Activated CD4-positive, alpha-beta T cell treated with anti-CD3 and anti-CD28 coated beads, Interleukin-2, amount 50 U/mL, for 4 hours (primary cell): ENCODE measurements around the gene ACP7.
"Not testable (repeated sequence)": the region's sequence is repeated elsewhere in the genome, so short reads cannot be mapped to it uniquely, and the experiment has no call there.

Source experiments
- DNase-seq, 2 experiments: peaks; one replicate each; pipeline ENCODE4 v3.0.0-alpha.2; 2020

ACP7 gene

GRCh38 chr19:39110263-39110967, 26.2 kb downstream of the ACP7 start:
- DNase-seq = peak; percentile 72 to 80

- DNase-seq = no peak
Measured at GRCh38 chr19:39111593-39112199, 27.5 kb downstream of the ACP7 start.

GRCh38 chr19:39112338-39112890, 28.2 kb downstream of the ACP7 start:
- no peak for DNase-seq

GRCh38 chr19:39113199-39113598, 29.0 kb downstream of the ACP7 start:
- DNase-seq = no peak

GRCh38 chr19:39115105-39115847, 31.1 kb downstream of the ACP7 start:
- DNase-seq = no peak

- not testable (repeated sequence) for DNase-seq
Measured at GRCh38 chr19:39117023-39117422, 32.9 kb downstream of the ACP7 start.

GRCh38 chr19:39119830-39120229, 35.7 kb downstream of the ACP7 start:
- no peak for DNase-seq

GRCh38 chr19:39122934-39123731, 39.0 kb downstream of the ACP7 start:
- DNase-seq = no peak

GRCh38 chr19:39124136-39124764, 40.1 kb downstream of the ACP7 start:
- DNase-seq = no peak

- DNase-seq = no peak
Measured at GRCh38 chr19:39125199-39125553, 41.0 kb downstream of the ACP7 start.

- DNase-seq = peak; percentile 93 to 95
Measured at GRCh38 chr19:39125554-39126311, 41.6 kb downstream of the ACP7 start, which contains the start of gene PAK4. PAK4 (plus strand) TSS chr19:39125786; CDS start chr19:39169554, 43,768 bp downstream.

- DNase-seq = no peak
Measured at GRCh38 chr19:39126312-39127187, 42.4 kb downstream of the ACP7 start.

GRCh38 chr19:39127812-39128515, 43.8 kb downstream of the ACP7 start:
- DNase-seq = no peak

GRCh38 chr19:39128516-39129079, 44.4 kb downstream of the ACP7 start:
- DNase-seq = no peak

GRCh38 chr19:39129116-39129515, 44.9 kb downstream of the ACP7 start:
- no peak for DNase-seq

GRCh38 chr19:39130337-39131254, 46.4 kb downstream of the ACP7 start:
- DNase-seq = no peak

GRCh38 chr19:39131255-39131755, 47.1 kb downstream of the ACP7 start:
- no peak for DNase-seq

- no peak for DNase-seq
Measured at GRCh38 chr19:39132344-39132969, 48.3 kb downstream of the ACP7 start.
